HL-60 (cell line): ENCODE data around the gene TEX35.
A peak's percentile ranks its signal among the peaks of the same experiment; 100 is the strongest.

Experiments
- DNase-seq, 2 experiments: peaks; one replicate each; pipeline ENCODE4 v3.0.0-alpha.2; 2010 to 2020; ENCODE audit warnings: low read depth in 1 of 2, low spot score in 1 of 2
- H3K27ac ChIP-seq: fragments of 250-450 bp; sonication (Bioruptor Pico); replicated peaks from 2 replicates; pipeline ENCODE4 v1.5.1; 2020; ENCODE audit warnings: mild to moderate bottlenecking, moderate library complexity
- H3K27me3 ChIP-seq: fragments of 250-450 bp; sonication (Bioruptor Pico); 2 replicates; pipeline ENCODE4 v1.5.1; 2021; ENCODE audit warnings: mild to moderate bottlenecking, moderate library complexity; ENCODE audit not compliant: insufficient read depth, poor library complexity, severe bottlenecking
- H3K4me3 ChIP-seq: replicated peaks from 2 replicates; pipeline ENCODE4 v1.5.1; 2011; ENCODE audit warnings: mild to moderate bottlenecking, control low read depth, low read length; ENCODE audit not compliant: insufficient read depth
- GABPA ChIP-seq: IDR thresholded peaks from 2 replicates; pipeline ENCODE4 v1.6.1; 2012; ENCODE audit warnings: low read depth
- POLR2AphosphoS5 ChIP-seq: IDR thresholded peaks from 2 replicates; pipeline ENCODE4 v1.6.1; 2012; ENCODE audit warnings: low read depth
- SPI1 ChIP-seq: IDR thresholded peaks from 2 replicates; pipeline ENCODE4 v1.6.1; 2012; ENCODE audit warnings: low read depth, mild to moderate bottlenecking, borderline replicate concordance
- TF ChIP-seq, protein P1 (sequence below): IDR thresholded peaks from one replicate; pipeline ENCODE4 v1.5.1; 2011; ENCODE audit warnings: low read length, control low read depth, inconsistent platforms; ENCODE audit not compliant: insufficient read depth
- TF ChIP-seq, protein P2 (sequence below): IDR thresholded peaks from 2 replicates; pipeline ENCODE4 v1.6.1; 2012; ENCODE audit warnings: low read depth; ENCODE audit not compliant: insufficient replicate concordance

TEX35 gene

DNA sequence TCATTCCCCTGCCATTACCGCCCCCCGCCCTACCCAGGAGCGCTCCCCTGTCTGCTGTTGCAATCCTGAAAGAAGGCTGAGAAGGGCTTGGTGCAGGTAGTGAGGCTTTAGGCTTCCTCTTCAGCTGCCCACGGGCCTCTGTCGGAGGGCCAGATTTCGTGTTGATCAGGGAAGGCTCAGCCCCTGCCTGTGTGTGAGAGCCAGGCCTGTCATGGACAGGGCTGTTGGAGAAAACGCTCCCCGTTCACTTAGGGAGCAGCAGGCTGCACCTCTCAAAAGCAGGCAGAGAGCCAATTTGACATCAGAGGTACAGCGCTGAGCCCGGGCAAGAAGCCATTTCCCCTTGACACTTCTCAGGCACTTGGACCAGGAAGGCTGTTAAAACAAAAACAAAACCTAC lies 19.0 kb downstream of the TEX35 start:
- no peak overlapping the region for H3K4me3 ChIP-seq
- DNase-seq = no peak
- no peaks in the 10 kb centered on the region for H3K27me3 ChIP-seq
- TF ChIP-seq POLR2AphosphoS5 (no peak), SPI1 (no peak), GABPA (no peak)
- TF ChIP-seq, protein P1, sequence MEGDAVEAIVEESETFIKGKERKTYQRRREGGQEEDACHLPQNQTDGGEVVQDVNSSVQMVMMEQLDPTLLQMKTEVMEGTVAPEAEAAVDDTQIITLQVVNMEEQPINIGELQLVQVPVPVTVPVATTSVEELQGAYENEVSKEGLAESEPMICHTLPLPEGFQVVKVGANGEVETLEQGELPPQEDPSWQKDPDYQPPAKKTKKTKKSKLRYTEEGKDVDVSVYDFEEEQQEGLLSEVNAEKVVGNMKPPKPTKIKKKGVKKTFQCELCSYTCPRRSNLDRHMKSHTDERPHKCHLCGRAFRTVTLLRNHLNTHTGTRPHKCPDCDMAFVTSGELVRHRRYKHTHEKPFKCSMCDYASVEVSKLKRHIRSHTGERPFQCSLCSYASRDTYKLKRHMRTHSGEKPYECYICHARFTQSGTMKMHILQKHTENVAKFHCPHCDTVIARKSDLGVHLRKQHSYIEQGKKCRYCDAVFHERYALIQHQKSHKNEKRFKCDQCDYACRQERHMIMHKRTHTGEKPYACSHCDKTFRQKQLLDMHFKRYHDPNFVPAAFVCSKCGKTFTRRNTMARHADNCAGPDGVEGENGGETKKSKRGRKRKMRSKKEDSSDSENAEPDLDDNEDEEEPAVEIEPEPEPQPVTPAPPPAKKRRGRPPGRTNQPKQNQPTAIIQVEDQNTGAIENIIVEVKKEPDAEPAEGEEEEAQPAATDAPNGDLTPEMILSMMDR = no peak
- TF ChIP-seq, protein P2, sequence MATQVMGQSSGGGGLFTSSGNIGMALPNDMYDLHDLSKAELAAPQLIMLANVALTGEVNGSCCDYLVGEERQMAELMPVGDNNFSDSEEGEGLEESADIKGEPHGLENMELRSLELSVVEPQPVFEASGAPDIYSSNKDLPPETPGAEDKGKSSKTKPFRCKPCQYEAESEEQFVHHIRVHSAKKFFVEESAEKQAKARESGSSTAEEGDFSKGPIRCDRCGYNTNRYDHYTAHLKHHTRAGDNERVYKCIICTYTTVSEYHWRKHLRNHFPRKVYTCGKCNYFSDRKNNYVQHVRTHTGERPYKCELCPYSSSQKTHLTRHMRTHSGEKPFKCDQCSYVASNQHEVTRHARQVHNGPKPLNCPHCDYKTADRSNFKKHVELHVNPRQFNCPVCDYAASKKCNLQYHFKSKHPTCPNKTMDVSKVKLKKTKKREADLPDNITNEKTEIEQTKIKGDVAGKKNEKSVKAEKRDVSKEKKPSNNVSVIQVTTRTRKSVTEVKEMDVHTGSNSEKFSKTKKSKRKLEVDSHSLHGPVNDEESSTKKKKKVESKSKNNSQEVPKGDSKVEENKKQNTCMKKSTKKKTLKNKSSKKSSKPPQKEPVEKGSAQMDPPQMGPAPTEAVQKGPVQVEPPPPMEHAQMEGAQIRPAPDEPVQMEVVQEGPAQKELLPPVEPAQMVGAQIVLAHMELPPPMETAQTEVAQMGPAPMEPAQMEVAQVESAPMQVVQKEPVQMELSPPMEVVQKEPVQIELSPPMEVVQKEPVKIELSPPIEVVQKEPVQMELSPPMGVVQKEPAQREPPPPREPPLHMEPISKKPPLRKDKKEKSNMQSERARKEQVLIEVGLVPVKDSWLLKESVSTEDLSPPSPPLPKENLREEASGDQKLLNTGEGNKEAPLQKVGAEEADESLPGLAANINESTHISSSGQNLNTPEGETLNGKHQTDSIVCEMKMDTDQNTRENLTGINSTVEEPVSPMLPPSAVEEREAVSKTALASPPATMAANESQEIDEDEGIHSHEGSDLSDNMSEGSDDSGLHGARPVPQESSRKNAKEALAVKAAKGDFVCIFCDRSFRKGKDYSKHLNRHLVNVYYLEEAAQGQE = no peak
- no peak overlapping the region for H3K27ac ChIP-seq

DNA sequence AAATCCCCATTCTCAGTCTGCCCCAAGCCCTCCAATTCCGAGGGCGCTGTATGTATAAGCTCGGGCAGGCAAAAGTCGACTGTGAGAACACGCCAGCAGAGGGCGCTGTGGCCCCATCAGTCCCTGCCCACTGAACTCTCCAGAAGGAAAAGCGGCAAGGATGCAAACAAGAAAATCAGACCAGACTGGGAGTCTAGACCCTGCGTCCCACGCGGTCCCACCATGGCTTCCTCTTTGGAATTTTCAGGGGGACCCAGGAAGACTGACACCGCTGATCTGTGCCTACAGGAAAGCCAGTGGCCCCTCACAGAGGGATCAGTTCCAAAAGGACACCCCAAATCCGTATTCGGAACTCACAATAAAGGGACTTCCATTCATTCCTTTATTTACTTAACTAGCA lies 19.5 kb downstream of the TEX35 start:
- no peak overlapping the region for H3K4me3 ChIP-seq
- H3K27me3 ChIP-seq = no peaks in the 10 kb centered on the region
- TF ChIP-seq, protein P1 = peak; percentile 72
- TF ChIP-seq GABPA = no peak
- no peak overlapping the region for H3K27ac ChIP-seq
- DNase-seq = peak; percentile 47 to 68

DNA sequence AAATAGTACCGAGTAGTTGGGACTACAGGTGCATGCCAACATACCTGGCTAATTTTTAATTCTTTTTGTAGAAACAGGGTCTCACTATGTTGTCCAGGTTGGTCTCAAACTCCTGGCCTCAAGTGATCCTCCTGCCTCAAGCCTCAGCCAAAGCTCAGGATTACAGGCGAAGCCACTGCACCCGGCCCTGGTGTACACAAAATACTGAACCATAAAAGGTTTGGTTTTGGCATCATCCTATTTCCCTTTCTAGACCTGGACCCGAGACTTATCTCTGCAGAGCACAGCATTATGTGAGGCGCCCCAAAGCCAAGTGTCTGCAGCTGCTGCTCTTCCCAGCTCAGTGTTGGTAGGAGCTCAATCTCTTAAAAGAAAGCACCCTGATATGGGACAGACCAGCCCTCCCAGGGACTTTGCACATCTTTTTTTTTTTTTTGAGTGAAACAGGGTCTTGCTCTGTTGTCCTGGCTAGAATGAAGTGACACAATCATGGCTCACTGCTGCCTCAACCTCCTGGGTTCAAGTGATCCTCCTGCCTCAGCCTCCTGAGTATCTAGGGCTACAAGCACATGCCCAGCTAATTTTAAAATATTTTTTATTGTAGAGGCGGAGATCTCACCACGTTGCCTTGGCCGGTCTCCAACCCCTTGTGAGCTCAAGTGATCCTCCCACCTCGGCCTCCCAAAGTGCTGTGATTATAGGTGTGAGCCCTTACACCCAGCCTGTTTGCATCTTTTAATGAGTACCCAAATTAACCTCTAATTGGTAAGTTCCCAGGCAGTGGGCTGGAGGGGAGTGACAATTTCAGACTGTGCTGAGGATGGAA lies 20.4 kb downstream of the TEX35 start:
- Histone ChIP-seq H3K27me3 (no peaks in the 10 kb centered on the region), H3K4me3 (no peak overlapping the region), H3K27ac (no peak overlapping the region)
- no peak for DNase-seq
- TF ChIP-seq POLR2AphosphoS5 (no peak), SPI1 (no peak)
- TF ChIP-seq, protein P1 = no peak
- TF ChIP-seq, protein P2 = no peak
